Neutrophil (primary cell): ENCODE results near the gene CDC37.

Experiments used
- H3K27ac ChIP-seq: fragments of 200-600 bp; sonication (generic); 2 replicates; pipeline ENCODE4 v1.5.1; 2016; ENCODE audit warnings: mild to moderate bottlenecking, moderate library complexity
- H3K27me3 ChIP-seq: fragments of 200-600 bp; sonication (generic); 2 replicates; pipeline ENCODE4 v1.6.0; 2016; ENCODE audit warnings: mild to moderate bottlenecking
- H3K36me3 ChIP-seq: fragments of 200-600 bp; sonication (generic); 2 replicates; pipeline ENCODE4 v1.5.1; 2017
- H3K4me1 ChIP-seq, 2 experiments: fragments of 200-600 bp in 1 of 2; sonication (generic) in 1 of 2; 1 replicate in 1 of 2; 2 replicates in 1 of 2; pipeline versions ENCODE4 v1.5.1 to v1.6.1; 2013 to 2016; ENCODE audit warnings: low read depth in 1 of 2, low read length in 1 of 2, mild to moderate bottlenecking in 1 of 2, moderate library complexity in 1 of 2; ENCODE audit not compliant: control insufficient read depth in 1 of 2, insufficient read depth in 1 of 2
- H3K4me3 ChIP-seq, 2 experiments: fragments of 200-600 bp in 1 of 2; sonication (generic) in 1 of 2; 1 replicate in 1 of 2; 2 replicates in 1 of 2; pipeline ENCODE4 v1.5.1; 2013 to 2016; ENCODE audit warnings: low read depth in 1 of 2, low read length in 1 of 2, mild to moderate bottlenecking in 1 of 2, moderate library complexity in 1 of 2
- H3K9me3 ChIP-seq: fragments of 200-600 bp; sonication (generic); 2 replicates; pipeline ENCODE4 v1.5.1; 2016
- CTCF ChIP-seq: fragments of 200-600 bp; sonication (generic); IDR thresholded peaks from 2 replicates; pipeline ENCODE4 v1.5.1; 2016; ENCODE audit warnings: antibody characterized with exemption

CDC37 gene

GRCh38 chr19:10430505-10431253, 27.3 kb upstream of the CDC37 start:
- Histone ChIP-seq H3K9me3 (no peaks in the 10 kb centered on the region), H3K4me3 (peak overlapping the region; percentile 27 to 38), H3K36me3 (no peaks in the 10 kb centered on the region), H3K27me3 (peaks cover 100% of the 10 kb centered on the region), H3K4me1 (peaks cover 15 to 16% of the 10 kb centered on the region in 2 experiments), H3K27ac (no peak overlapping the region)
- TF ChIP-seq CTCF = no peak

GRCh38 chr19:10428996-10429381, 25.6 kb upstream of the CDC37 start:
- Histone ChIP-seq H3K27ac (no peak overlapping the region), H3K36me3 (no peaks in the 10 kb centered on the region), H3K27me3 (peaks cover 100% of the 10 kb centered on the region), H3K4me3 (no peak overlapping the region), H3K4me1 (peaks cover 32% of the 10 kb centered on the region in 2 experiments), H3K9me3 (no peaks in the 10 kb centered on the region)
- TF ChIP-seq CTCF = no peak

- Histone ChIP-seq H3K27me3 (peaks cover 100% of the 10 kb centered on the region), H3K4me3 (no peak overlapping the region), H3K27ac (no peak overlapping the region), H3K36me3 (no peaks in the 10 kb centered on the region), H3K4me1 (peaks cover 33 to 36% of the 10 kb centered on the region in 2 experiments), H3K9me3 (no peaks in the 10 kb centered on the region)
- TF ChIP-seq CTCF = no peak
Observed at GRCh38 chr19:10427169-10427568, 23.8 kb upstream of the CDC37 start.

GRCh38 chr19:10424011-10424637, 20.8 kb upstream of the CDC37 start:
- H3K4me3 ChIP-seq = peak overlapping the region; percentile 27 to 47
- peaks cover 100% of the 10 kb centered on the region for H3K27me3 ChIP-seq
- H3K9me3 ChIP-seq = no peaks in the 10 kb centered on the region
- TF ChIP-seq CTCF = peak; percentile 82
- peaks cover 25 to 31% of the 10 kb centered on the region in 2 experiments for H3K4me1 ChIP-seq
- H3K27ac ChIP-seq = peak overlapping the region; percentile 35
- H3K36me3 ChIP-seq = no peaks in the 10 kb centered on the region

- TF ChIP-seq CTCF = no peak
- no peaks in the 10 kb centered on the region for H3K9me3 ChIP-seq
- no peak overlapping the region for H3K4me3 ChIP-seq
- H3K27me3 ChIP-seq = peaks cover 100% of the 10 kb centered on the region
- no peak overlapping the region for H3K27ac ChIP-seq
- no peaks in the 10 kb centered on the region for H3K36me3 ChIP-seq
- H3K4me1 ChIP-seq = peaks cover 25 to 32% of the 10 kb centered on the region in 2 experiments
Observed at GRCh38 chr19:10422846-10423245, 19.5 kb upstream of the CDC37 start.
